OCI-LY7 (cell line): ENCODE results near the gene SPDYE17.
"Not testable (repeated sequence)": the region's sequence is repeated elsewhere in the genome, so short reads cannot be mapped to it uniquely, and the experiment has no call there.

Source experiments
- EZH2phosphoT487 ChIP-seq: fragments of 200-600 bp; sonication (generic); IDR thresholded peaks from 2 replicates; pipeline ENCODE4 v1.6.1; 2018; ENCODE audit warnings: low read depth, borderline replicate concordance, mild to moderate bottlenecking, mixed run types, antibody characterized with exemption, low read length, moderate library complexity, mixed read lengths
- TF ChIP-seq, protein P1 (sequence below): fragments of 200-600 bp; sonication (generic); conservative IDR thresholded peaks from 2 replicates; pipeline ENCODE4 v1.5.1; 2014; ENCODE audit warnings: mild to moderate bottlenecking, antibody characterized with exemption, low read length, moderate library complexity, mixed read lengths

DNA sequence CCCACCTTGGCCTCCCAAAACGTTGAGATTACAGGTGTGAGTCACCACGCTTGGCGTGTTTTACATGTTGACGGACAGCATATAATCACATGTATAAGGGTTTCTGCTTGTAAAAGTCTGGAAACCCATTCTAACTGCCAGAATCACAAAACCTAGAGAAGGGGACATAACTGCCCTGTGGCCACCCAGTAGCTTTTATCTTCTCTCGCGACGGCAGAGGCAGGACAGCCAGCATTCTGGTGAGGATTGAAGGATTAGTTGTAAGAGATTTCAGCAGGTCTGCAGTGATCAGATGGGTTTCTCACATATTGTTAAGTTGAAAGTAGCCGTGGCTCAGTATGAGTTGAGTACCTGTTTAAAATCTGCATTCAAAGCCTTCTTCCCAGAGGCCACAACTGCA lies 59.8 kb downstream of the SPDYE17 start:
- TF ChIP-seq, protein P1, sequence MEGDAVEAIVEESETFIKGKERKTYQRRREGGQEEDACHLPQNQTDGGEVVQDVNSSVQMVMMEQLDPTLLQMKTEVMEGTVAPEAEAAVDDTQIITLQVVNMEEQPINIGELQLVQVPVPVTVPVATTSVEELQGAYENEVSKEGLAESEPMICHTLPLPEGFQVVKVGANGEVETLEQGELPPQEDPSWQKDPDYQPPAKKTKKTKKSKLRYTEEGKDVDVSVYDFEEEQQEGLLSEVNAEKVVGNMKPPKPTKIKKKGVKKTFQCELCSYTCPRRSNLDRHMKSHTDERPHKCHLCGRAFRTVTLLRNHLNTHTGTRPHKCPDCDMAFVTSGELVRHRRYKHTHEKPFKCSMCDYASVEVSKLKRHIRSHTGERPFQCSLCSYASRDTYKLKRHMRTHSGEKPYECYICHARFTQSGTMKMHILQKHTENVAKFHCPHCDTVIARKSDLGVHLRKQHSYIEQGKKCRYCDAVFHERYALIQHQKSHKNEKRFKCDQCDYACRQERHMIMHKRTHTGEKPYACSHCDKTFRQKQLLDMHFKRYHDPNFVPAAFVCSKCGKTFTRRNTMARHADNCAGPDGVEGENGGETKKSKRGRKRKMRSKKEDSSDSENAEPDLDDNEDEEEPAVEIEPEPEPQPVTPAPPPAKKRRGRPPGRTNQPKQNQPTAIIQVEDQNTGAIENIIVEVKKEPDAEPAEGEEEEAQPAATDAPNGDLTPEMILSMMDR, result not testable (repeated sequence)
- TF ChIP-seq EZH2phosphoT487, result not testable (repeated sequence)
